ENCODE measurements around the gene RAPGEFL1. TPM values are rescaled to one million over a fixed set of nuclear protein-coding genes. Genes with fewer than 3 reads are reported as not detected.

The RAPGEFL1 gene
- total RNA-seq, 2 experiments from 2014 or later = 7.7 to 9.4 TPM

DNA sequence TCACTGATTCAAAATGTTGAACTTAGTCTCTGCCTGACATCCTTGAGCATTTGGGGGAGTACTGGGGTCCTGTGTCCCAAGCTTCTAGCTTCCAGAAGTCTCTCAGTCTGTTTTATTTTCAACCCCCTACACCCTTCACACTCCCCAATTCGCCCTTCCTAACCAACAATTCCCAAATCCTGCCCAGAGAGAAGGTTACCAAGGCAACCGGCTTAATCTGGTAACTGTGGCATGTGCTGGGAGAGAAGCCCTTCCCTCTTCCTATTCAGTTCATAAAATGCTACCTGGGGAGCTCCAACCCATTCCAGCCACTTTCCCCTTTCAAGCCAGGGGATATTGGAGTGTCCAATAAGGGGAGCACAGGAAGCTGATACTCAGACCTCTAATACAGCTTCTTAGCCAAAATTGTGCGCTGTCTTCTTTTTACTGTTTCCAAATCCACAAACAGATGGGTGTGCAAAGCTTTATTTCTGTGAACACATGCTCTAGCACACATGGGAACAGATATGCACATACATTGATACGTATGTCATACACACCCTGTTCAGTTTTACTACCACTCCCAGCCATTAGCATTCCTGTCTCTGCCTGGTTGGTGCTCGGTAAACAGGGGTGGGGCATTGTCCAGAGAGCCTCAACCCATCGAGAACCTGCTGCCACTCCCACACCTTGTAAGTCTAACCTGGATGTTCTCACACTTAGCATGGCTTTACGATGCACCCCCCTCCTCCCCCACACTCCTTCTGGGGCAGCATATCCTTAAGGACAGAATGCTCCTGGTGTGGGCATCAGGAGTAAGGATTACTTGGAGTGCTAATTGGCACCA lies 1.1 kb upstream of the RAPGEFL1 start:
- intact Hi-C loops (cut with DNase I, micrococcal nuclease) = loop anchor here in 1 of 2 experiments (2.0 to 5.0 kb wide), 2 partner anchors 34 to 63 kb away; partner anchors contain the start of gene CASC3

DNA sequence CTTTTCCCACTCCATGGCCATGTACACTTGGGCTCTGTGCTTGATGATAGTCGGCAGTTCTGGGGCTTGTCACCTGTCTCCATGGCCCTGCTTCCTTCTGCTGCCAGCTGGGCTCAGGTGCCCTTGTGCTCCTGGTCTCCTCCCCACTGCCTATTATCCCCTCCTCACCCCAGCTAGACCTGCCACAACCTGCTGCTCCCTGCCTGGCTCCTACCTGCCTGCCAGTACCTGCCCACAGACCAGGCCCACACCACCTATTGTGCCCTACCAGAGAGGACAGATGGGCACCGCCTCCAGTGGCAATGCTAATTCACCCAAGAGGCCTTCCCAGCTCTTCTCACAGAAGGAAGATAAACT lies 538 bp upstream of the RAPGEFL1 start:
- intact Hi-C loops (cut with DNase I, micrococcal nuclease) = loop anchor here in 1 of 2 experiments (2.0 to 5.0 kb wide), 2 partner anchors 34 to 64 kb away; partner anchors contain the start of gene CASC3
- Histone ChIP-seq H3K4me3 (ENCODE audit: low read length) (no peak overlapping the region), H3K27me3 (ENCODE audit: control insufficient read depth in 1 of 2, insufficient read depth in 2 of 2, low read length in 2 of 2) (no peaks in the 10 kb centered on the region), H3K27ac (ENCODE audit: low read depth in 1 of 2, low read length in 2 of 2) (no peak overlapping the region), H3K36me3 (ENCODE audit: insufficient read depth, low read length) (peaks cover 18% of the 10 kb centered on the region), H3K4me1 (ENCODE audit: insufficient read depth, low read length) (peaks cover 20% of the 10 kb centered on the region), H3K9me3 (ENCODE audit: control insufficient read depth in 1 of 2, insufficient read depth in 1 of 2, low read length in 2 of 2) (no peaks in the 10 kb centered on the region)
- POLR2A ChIA-PET = interaction anchor here (0.5 to 2.5 kb wide), 3 partner anchors 15 to 64 kb away, joined by 4 to 8 read pairs (median 4); no protein-coding TSS in a partner anchor
- CTCF ChIA-PET = interaction anchor here (0.9 kb wide), 1 partner anchor 63 kb away, joined by 3 read pairs; no protein-coding TSS in a partner anchor
- Mint-ChIP-seq H3K36me3 (ENCODE audit: low read depth) (peaks cover 39% of the 10 kb centered on the region), H3K4me3 (peak overlapping the region; percentile 67), H3K27ac (no peak overlapping the region), H3K27me3 (no peaks in the 10 kb centered on the region), H3K4me1 (ENCODE audit: low read depth) (peaks cover 9% of the 10 kb centered on the region), H3K9me3 (no peaks in the 10 kb centered on the region)
- DNase-seq (no peak), ATAC-seq (ENCODE audit: poor library complexity) (no peak)
- TF ChIP-seq, protein P1, sequence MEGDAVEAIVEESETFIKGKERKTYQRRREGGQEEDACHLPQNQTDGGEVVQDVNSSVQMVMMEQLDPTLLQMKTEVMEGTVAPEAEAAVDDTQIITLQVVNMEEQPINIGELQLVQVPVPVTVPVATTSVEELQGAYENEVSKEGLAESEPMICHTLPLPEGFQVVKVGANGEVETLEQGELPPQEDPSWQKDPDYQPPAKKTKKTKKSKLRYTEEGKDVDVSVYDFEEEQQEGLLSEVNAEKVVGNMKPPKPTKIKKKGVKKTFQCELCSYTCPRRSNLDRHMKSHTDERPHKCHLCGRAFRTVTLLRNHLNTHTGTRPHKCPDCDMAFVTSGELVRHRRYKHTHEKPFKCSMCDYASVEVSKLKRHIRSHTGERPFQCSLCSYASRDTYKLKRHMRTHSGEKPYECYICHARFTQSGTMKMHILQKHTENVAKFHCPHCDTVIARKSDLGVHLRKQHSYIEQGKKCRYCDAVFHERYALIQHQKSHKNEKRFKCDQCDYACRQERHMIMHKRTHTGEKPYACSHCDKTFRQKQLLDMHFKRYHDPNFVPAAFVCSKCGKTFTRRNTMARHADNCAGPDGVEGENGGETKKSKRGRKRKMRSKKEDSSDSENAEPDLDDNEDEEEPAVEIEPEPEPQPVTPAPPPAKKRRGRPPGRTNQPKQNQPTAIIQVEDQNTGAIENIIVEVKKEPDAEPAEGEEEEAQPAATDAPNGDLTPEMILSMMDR (IDR thresholded peaks at IDR 0.05) = no peak

More for the DNA sequence above, 1.1 kb upstream of the RAPGEFL1 start:
- Histone ChIP-seq H3K27me3 (ENCODE audit: control insufficient read depth in 1 of 2, insufficient read depth in 2 of 2, low read length in 2 of 2) (no peaks in the 10 kb centered on the region), H3K27ac (ENCODE audit: low read depth in 1 of 2, low read length in 2 of 2) (no peak overlapping the region), H3K4me3 (ENCODE audit: low read length) (no peak overlapping the region), H3K36me3 (ENCODE audit: insufficient read depth, low read length) (peaks cover 24% of the 10 kb centered on the region), H3K9me3 (ENCODE audit: control insufficient read depth in 1 of 2, insufficient read depth in 1 of 2, low read length in 2 of 2) (no peaks in the 10 kb centered on the region), H3K4me1 (ENCODE audit: insufficient read depth, low read length) (peaks cover 20% of the 10 kb centered on the region)
- Mint-ChIP-seq H3K27me3 (no peaks in the 10 kb centered on the region), H3K4me3 (peak overlapping the region; percentile 67), H3K9me3 (no peaks in the 10 kb centered on the region), H3K36me3 (ENCODE audit: low read depth) (peaks cover 45% of the 10 kb centered on the region), H3K4me1 (ENCODE audit: low read depth) (peaks cover 9% of the 10 kb centered on the region), H3K27ac (no peak overlapping the region)
- no peak for DNase-seq
- TF ChIP-seq, protein P1 (IDR thresholded peaks at IDR 0.05) = no peak
- ChIA-PET CTCF (interaction anchor here (0.9 kb wide), 1 partner anchor 63 kb away, joined by 3 read pairs; no protein-coding TSS in a partner anchor), POLR2A (interaction anchor here (1.0 to 2.5 kb wide), 5 partner anchors 15 to 173 kb away, joined by 3 to 8 read pairs (median 4); no protein-coding TSS in a partner anchor)
- ATAC-seq (ENCODE audit: poor library complexity) = no peak

DNA sequence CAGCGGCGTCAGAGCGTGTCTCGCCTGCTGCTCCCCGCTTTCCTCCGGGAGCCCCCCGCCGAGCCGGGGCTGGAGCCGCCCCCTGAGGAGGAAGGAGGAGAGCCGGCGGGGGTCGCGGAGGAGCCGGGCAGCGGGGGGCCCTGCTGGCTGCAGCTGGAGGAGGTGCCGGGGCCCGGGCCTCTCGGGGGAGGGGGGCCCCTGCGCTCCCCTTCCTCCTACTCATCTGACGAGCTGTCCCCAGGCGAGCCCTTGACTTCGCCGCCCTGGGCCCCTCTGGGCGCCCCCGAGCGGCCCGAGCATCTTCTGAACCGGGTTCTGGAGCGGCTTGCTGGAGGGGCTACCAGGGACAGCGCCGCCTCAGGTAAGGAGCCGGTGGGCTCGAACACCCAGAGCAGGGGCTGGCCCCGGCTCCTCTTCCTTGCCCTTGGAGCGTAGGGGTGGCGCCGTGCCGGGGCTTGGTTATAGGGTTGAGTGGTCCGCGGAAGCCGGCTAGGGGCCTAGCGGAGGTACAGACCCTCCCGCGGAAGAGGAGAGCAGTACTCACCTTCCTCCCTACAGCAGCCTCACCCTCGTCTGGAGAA lies 841 bp downstream of the RAPGEFL1 start:
- Histone ChIP-seq H3K9me3 (ENCODE audit: control insufficient read depth in 1 of 2, insufficient read depth in 1 of 2, low read length in 2 of 2) (no peaks in the 10 kb centered on the region), H3K36me3 (ENCODE audit: insufficient read depth, low read length) (peaks cover 10% of the 10 kb centered on the region), H3K4me1 (ENCODE audit: insufficient read depth, low read length) (peaks cover 20% of the 10 kb centered on the region), H3K27me3 (ENCODE audit: control insufficient read depth in 1 of 2, insufficient read depth in 2 of 2, low read length in 2 of 2) (no peaks in the 10 kb centered on the region), H3K27ac (ENCODE audit: low read depth in 1 of 2, low read length in 2 of 2) (no peak overlapping the region), H3K4me3 (ENCODE audit: low read length) (no peak overlapping the region)
- intact Hi-C loops (cut with DNase I, micrococcal nuclease) = loop anchor here in 1 of 2 experiments (5.0 kb wide), 1 partner anchor 36 kb away; the partner anchor contains the start of gene CASC3
- ChIA-PET POLR2A (interaction anchor here (1.0 to 2.5 kb wide), 2 partner anchors 13 to 40 kb away, joined by 3 to 8 read pairs; no protein-coding TSS in a partner anchor), CTCF (interaction anchor here (1.1 to 1.2 kb wide), 2 partner anchors 66 to 165 kb away, joined by 3 to 5 read pairs; no protein-coding TSS in a partner anchor)
- H3K4me3 Mint-ChIP-seq = peak overlapping the region; percentile 56
- no peaks in the 10 kb centered on the region for H3K9me3 Mint-ChIP-seq
- H3K4me1 Mint-ChIP-seq (ENCODE audit: low read depth) = peaks cover 9% of the 10 kb centered on the region
- peaks cover 25% of the 10 kb centered on the region for H3K36me3 Mint-ChIP-seq (ENCODE audit: low read depth)
- H3K27ac Mint-ChIP-seq = no peak overlapping the region
- TF ChIP-seq, protein P1 (IDR thresholded peaks at IDR 0.05) = no peak
- no peak for ATAC-seq (ENCODE audit: poor library complexity)
- H3K27me3 Mint-ChIP-seq = no peaks in the 10 kb centered on the region
- peak in 1 of 14 experiments; percentile 43 for DNase-seq
